A549 (cell line): Measurements from ENCODE around the gene CDH6. TPM values are rescaled to one million over a fixed set of nuclear protein-coding genes. Genes with fewer than 3 reads are reported as not detected.

Experiments used
- ATAC-seq, 2 experiments: fragments of 200-7000 bp in 1 of 2; fragments of >200 bp in 1 of 2; cut with Nextera tagmentation in 1 of 2; cut with Tn5 transposase in 1 of 2; 3 replicates each; pipeline versions ENCODE4 v1.8.0 to v1.9.1; 2018 to 2020; ENCODE audit warnings: mild to moderate bottlenecking in 1 of 2, moderate library complexity in 1 of 2
- CTCF ChIA-PET: fragments of 300-600 bp; sonication (Branson Sonifier 250); formaldehyde crosslinking; extraction: SDS; loops from one replicate; lab custom pipeline; 2021; ENCODE audit warnings: antibody characterized with exemption, inconsistent platforms; lab: Yijun Ruan, JAX
- POLR2A ChIA-PET: fragments of 350-600 bp; formaldehyde crosslinking; extraction: SDS; loops from one replicate; lab custom pipeline; 2021; ENCODE audit warnings: antibody characterized with exemption, inconsistent platforms; lab: Yijun Ruan, JAX
- DNase-seq, 2 experiments: peaks; one replicate each; pipeline versions ENCODE4 v3.0.0 to v3.0.0-alpha.2; 2011 to 2016; ENCODE audit warnings: low read depth in 1 of 2, low spot score in 1 of 2
- FAIRE-seq: peaks from 2 replicates; lab custom pipeline; 2011; peaks lifted over from hg19 to GRCh38; lab: Jason Lieb, UNC
- H3K27ac ChIP-seq, 2 experiments: fragments of >200 bp; sonication (Bioruptor Twin); formaldehyde crosslinking; 3 replicates each; pipeline ENCODE4 v1.5.1; 2016 to 2017
- H3K4me1 ChIP-seq: fragments of >200 bp; sonication (Bioruptor Twin); formaldehyde crosslinking; 3 replicates; pipeline ENCODE4 v1.6.1; 2016
- H3K4me2 ChIP-seq: fragments of >200 bp; sonication (Bioruptor Twin); formaldehyde crosslinking; 3 replicates; pipeline ENCODE4 v1.6.1; 2016
- H3K4me3 ChIP-seq: fragments of >200 bp; sonication (Bioruptor Twin); formaldehyde crosslinking; 3 replicates; pipeline ENCODE4 v1.5.1; 2016
- H3K9me3 ChIP-seq: fragments of >200 bp; sonication (Bioruptor Twin); formaldehyde crosslinking; 3 replicates; pipeline ENCODE4 v1.6.1; 2016
- CHD4 ChIP-seq: fragments of 200-600 bp; sonication (generic); IDR thresholded peaks from 2 replicates; pipeline ENCODE4 v1.6.1; 2016; ENCODE audit warnings: antibody characterized with exemption, mild to moderate bottlenecking, borderline replicate concordance
- JUNB ChIP-seq: fragments of >200 bp; sonication (Bioruptor Twin); formaldehyde crosslinking; IDR thresholded peaks from 2 replicates; pipeline ENCODE4 v1.6.1; 2016
- MAFK ChIP-seq: fragments of 450-650 bp; IDR thresholded peaks from 2 replicates; pipeline ENCODE4 v1.6.1; 2014; ENCODE audit not compliant: partially characterized antibody
- MYC ChIP-seq: IDR thresholded peaks from 2 replicates; pipeline ENCODE4 v1.6.1; 2012; ENCODE audit warnings: mild to moderate bottlenecking, inconsistent platforms, low read length, improper control_type of control experiment, borderline replicate concordance
- NR3C1 ChIP-seq: fragments of >200 bp; sonication (Bioruptor Twin); formaldehyde crosslinking; IDR thresholded peaks from 3 replicates; pipeline ENCODE4 v1.6.1; 2017
- RARB ChIP-seq: fragments of 250-450 bp; sonication (Bioruptor Pico); IDR thresholded peaks from 2 replicates; pipeline ENCODE4 v1.8.0; 2021; ENCODE audit warnings: mild to moderate bottlenecking, moderate library complexity
- WGBS: methylation state at CpG from one replicate; pipeline ENCODE4 v1.1.6; 2017; ENCODE audit errors: missing lambda C conversion rate; 5-methylcytosine and 5-hydroxymethylcytosine counted together
- polyA plus RNA-seq, 4 experiments: library from polyadenylated mRNA; depleted of rRNA in 3 of 4; stranded (reverse); fragments of >200 nt; fragmentation: RNase III in 1 of 4; extraction: RNeasy Plus Mini Kit Qiagen cat#74134 plus additional on column Dnase treatment in 1 of 4; gene quantifications; 2 replicates in 3 of 4; 3 replicates in 1 of 4; pipeline ENCODE4 v1.2.3, GENCODE V29; 2011 to 2017

Gene CDH6
- polyA plus RNA-seq, 2 of the 4 experiments (the other 2 are of a cell fraction), result 0.25 to 0.61 TPM

GRCh38 chr5:31377274-31377946 is 183.9 kb downstream of the CDH6 start:
- FAIRE-seq, result no peak
- TF ChIP-seq MAFK (no peak), RARB (CRISPR knock-in tag) (no peak), CHD4 (no peak), NR3C1 (no peak), JUNB (no peak)
- H3K4me1 ChIP-seq, result no peaks in the 10 kb centered on the region

GRCh38 chr5:31378136-31378535 is 184.7 kb downstream of the CDH6 start:
- FAIRE-seq, result no peak
- no peak for ATAC-seq
- no peak overlapping the region for H3K4me3 ChIP-seq
- DNase-seq, result no peak
- no peak for TF ChIP-seq MYC
- TF ChIP-seq, all 56 proteins: peak for 0
- H3K27ac ChIP-seq, result no peak overlapping the region
- no peak overlapping the region for H3K4me2 ChIP-seq
- no peaks in the 10 kb centered on the region for H3K4me1 ChIP-seq
- no peaks in the 10 kb centered on the region for H3K9me3 ChIP-seq
- CTCF ChIA-PET, result no interaction called here
- POLR2A ChIA-PET, result no interaction called here

More at GRCh38 chr5:31377274-31377946, 183.9 kb downstream of the CDH6 start:
- no peak for ATAC-seq
- no peak overlapping the region for H3K4me2 ChIP-seq
- no peak overlapping the region for H3K4me3 ChIP-seq
- CTCF ChIA-PET, result no interaction called here
- H3K27ac ChIP-seq, result no peak overlapping the region
- POLR2A ChIA-PET, result no interaction called here
- WGBS, result 50% methylated on average over 6 of the region's 6 CpGs
- H3K9me3 ChIP-seq, result no peaks in the 10 kb centered on the region
- no peak for DNase-seq
